OCI-LY7 (cell line): ENCODE measurements around the gene TDRD7. TPM values are rescaled to one million over a fixed set of nuclear protein-coding genes. Genes with fewer than 3 reads are reported as not detected.

Experiments
- BruUV-seq: library from RNA; stranded (reverse); fragments of 400-500 nt; replicated peaks from 2 replicates; lab custom pipeline; 2021; lab: Mats Ljungman, UMichigan
- CTCF ChIA-PET: fragments of 300-600 bp; sonication (Branson Sonifier 250); formaldehyde crosslinking; loops from one replicate; lab custom pipeline; 2022; ENCODE audit warnings: antibody characterized with exemption; ENCODE audit not compliant: unreplicated experiment; lab: Charles Lee
- POLR2A ChIA-PET: fragments of 300-600 bp; sonication (Branson Sonifier 250); formaldehyde crosslinking; loops from one replicate; lab custom pipeline; 2022; ENCODE audit warnings: antibody characterized with exemption; lab: Charles Lee
- DNase-seq: peaks from one replicate; pipeline ENCODE4 v3.0.0-alpha.2; 2015; ENCODE audit warnings: low spot score
- H2AFZ ChIP-seq: fragments of 200-600 bp; sonication (generic), shearing (Covaris generic); 2 replicates; pipeline ENCODE4 v1.6.1; 2014; ENCODE audit warnings: mild to moderate bottlenecking, antibody characterized with exemption, low read length, moderate library complexity
- H3K27ac ChIP-seq: fragments of 200-600 bp; sonication (generic); 2 replicates; pipeline ENCODE4 v1.5.1; 2014; ENCODE audit warnings: mixed run types, low read depth, mild to moderate bottlenecking, moderate library complexity, low read length, inconsistent platforms; ENCODE audit not compliant: poor library complexity, severe bottlenecking
- H3K36me3 ChIP-seq: fragments of 200-600 bp; sonication (generic); 2 replicates; pipeline ENCODE4 v1.6.1; 2014; ENCODE audit warnings: mild to moderate bottlenecking, antibody characterized with exemption, low read length, moderate library complexity, mixed read lengths; ENCODE audit not compliant: insufficient read depth
- H3K4me1 ChIP-seq: fragments of 200-600 bp; sonication (generic); 2 replicates; pipeline ENCODE4 v1.5.1; 2014; ENCODE audit warnings: mild to moderate bottlenecking, low read length; ENCODE audit not compliant: insufficient read depth, poor library complexity, severe bottlenecking
- H3K4me2 ChIP-seq: fragments of 200-600 bp; sonication (generic); 2 replicates; pipeline ENCODE4 v1.6.1; 2014; ENCODE audit warnings: mild to moderate bottlenecking, low read length
- H3K4me3 ChIP-seq: fragments of 200-600 bp; sonication (generic); 2 replicates; pipeline ENCODE4 v1.5.1; 2014; ENCODE audit warnings: mild to moderate bottlenecking, low read depth, low read length; ENCODE audit not compliant: poor library complexity, severe bottlenecking
- H3K79me2 ChIP-seq: fragments of 200-600 bp; sonication (generic); 2 replicates; pipeline ENCODE4 v1.6.1; 2016; ENCODE audit warnings: low read depth, mild to moderate bottlenecking, low read length, moderate library complexity, mixed read lengths; ENCODE audit not compliant: insufficient read depth
- H3K9me2 ChIP-seq: fragments of 200-600 bp; sonication (generic); 2 replicates; pipeline ENCODE4 v1.6.1; 2016; ENCODE audit warnings: mild to moderate bottlenecking, low read length, mixed read lengths; ENCODE audit not compliant: insufficient read depth
- H3K9me3 ChIP-seq: fragments of 200-600 bp; sonication (generic); 2 replicates; pipeline ENCODE4 v1.6.1; 2014; ENCODE audit warnings: mild to moderate bottlenecking, mixed run types, low read length, mixed read lengths
- H4K20me1 ChIP-seq: fragments of 200-600 bp; sonication (generic); 2 replicates; pipeline ENCODE4 v1.6.1; 2014; ENCODE audit warnings: mild to moderate bottlenecking, antibody characterized with exemption, low read length, moderate library complexity, mixed read lengths; ENCODE audit not compliant: insufficient read depth
- EZH2phosphoT487 ChIP-seq: fragments of 200-600 bp; sonication (generic); IDR thresholded peaks from 2 replicates; pipeline ENCODE4 v1.6.1; 2018; ENCODE audit warnings: low read depth, borderline replicate concordance, mild to moderate bottlenecking, mixed run types, antibody characterized with exemption, low read length, moderate library complexity, mixed read lengths
- intact Hi-C: fragments of 100-400 bp; cut with micrococcal nuclease; formaldehyde crosslinking; loops from one replicate; pipeline ENCODE4 v1.10.0; 2022; ENCODE audit not compliant: unreplicated experiment
- total RNA-seq, 2 experiments: library from RNA; depleted of rRNA in 1 of 2; stranded (reverse); fragments of >200 nt in 1 of 2; shearing (Covaris generic) in 1 of 2; gene quantifications; 2 replicates each; pipeline ENCODE4 v1.2.3, GENCODE V29; 2014 to 2022
- TF ChIP-seq, protein P1 (sequence below): fragments of 200-600 bp; sonication (generic); conservative IDR thresholded peaks from 2 replicates; pipeline ENCODE4 v1.5.1; 2014; ENCODE audit warnings: mild to moderate bottlenecking, antibody characterized with exemption, low read length, moderate library complexity, mixed read lengths

Gene TDRD7
- total RNA-seq, 2 experiments from 2014 or later, result 4.0 to 6.1 TPM

DNA sequence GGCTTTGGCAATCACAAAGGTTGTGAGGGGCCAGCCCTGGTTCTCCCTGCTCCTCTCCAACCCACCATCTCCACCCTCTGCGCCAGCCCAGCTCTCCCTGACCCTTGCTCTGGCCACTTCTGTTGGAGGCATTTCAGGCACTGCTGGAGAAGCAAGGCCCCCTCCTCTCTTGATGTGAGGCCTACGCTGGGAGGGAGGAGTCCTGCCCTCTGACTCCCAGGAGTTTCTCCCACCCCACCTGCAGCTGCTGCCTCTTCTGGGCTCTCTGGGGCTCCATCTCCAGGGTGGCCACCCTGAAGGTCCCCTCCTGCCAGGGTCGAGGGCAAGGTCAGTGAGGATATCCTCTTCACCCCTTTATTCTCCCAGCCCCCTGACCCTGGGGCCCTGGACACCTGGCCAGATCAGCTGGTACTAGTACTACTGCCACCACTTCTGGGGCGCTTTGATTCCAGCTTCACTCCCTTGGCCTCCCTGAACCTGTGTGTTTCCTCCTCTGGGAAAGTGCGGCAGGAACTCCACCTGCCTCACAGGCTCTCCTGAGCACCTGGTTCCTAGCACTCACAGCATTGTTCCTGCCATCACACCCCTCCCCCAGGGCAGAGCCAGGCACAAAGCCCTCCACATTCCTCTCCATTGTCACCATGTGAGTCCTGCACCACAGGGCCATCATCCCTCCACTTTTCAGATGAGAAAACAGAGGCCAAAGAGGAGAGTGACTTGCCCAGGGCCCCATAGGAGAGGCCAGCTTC is 23.8 kb upstream of the TDRD7 start:
- Histone ChIP-seq H3K4me3 (no peak overlapping the region), H2AFZ (no peak overlapping the region), H3K36me3 (no peaks in the 10 kb centered on the region), H3K27ac (no peak overlapping the region), H3K4me1 (no peaks in the 10 kb centered on the region), H4K20me1 (no peaks in the 10 kb centered on the region), H3K9me2 (no peaks in the 10 kb centered on the region), H3K9me3 (no peaks in the 10 kb centered on the region), H3K4me2 (no peak overlapping the region), H3K79me2 (no peaks in the 10 kb centered on the region)
- TF ChIP-seq EZH2phosphoT487, result no peak
- TF ChIP-seq, protein P1, sequence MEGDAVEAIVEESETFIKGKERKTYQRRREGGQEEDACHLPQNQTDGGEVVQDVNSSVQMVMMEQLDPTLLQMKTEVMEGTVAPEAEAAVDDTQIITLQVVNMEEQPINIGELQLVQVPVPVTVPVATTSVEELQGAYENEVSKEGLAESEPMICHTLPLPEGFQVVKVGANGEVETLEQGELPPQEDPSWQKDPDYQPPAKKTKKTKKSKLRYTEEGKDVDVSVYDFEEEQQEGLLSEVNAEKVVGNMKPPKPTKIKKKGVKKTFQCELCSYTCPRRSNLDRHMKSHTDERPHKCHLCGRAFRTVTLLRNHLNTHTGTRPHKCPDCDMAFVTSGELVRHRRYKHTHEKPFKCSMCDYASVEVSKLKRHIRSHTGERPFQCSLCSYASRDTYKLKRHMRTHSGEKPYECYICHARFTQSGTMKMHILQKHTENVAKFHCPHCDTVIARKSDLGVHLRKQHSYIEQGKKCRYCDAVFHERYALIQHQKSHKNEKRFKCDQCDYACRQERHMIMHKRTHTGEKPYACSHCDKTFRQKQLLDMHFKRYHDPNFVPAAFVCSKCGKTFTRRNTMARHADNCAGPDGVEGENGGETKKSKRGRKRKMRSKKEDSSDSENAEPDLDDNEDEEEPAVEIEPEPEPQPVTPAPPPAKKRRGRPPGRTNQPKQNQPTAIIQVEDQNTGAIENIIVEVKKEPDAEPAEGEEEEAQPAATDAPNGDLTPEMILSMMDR, result no peak
- CTCF ChIA-PET, result no interaction called here
- no peak for DNase-seq
- no TSS peak for BruUV-seq
- intact Hi-C loops, result loop anchor here (1.0 to 2.0 kb wide), 3 partner anchors 210 to 531 kb away; no protein-coding TSS in a partner anchor
- POLR2A ChIA-PET, result no interaction called here

DNA sequence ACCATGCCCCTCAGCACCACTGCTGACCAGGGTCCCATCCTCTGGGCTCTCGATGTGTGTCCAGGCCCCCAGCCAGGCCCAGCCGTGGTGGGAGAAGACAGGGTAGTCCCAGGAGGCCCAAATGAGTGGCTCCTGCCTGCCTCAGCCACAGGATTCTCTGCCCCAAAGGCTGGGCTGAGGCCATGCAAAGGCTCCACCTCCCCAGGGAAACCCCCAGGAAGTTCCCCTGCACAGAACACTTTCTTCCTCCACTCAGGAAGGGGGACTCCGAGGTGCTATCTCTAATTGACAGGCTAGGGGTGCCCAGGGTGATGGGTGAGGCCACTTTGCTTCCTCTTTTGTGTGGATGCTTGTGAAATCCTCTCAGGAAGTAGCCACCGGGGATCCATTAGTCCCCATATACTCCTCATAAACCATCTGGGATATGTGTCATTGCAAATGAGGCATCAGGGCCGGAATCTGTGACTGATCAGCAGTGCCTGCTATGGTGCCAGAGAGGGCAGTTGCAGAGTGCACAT is 23.1 kb upstream of the TDRD7 start:
- Histone ChIP-seq H2AFZ (no peak overlapping the region), H3K4me3 (no peak overlapping the region), H3K27ac (no peak overlapping the region), H3K79me2 (no peaks in the 10 kb centered on the region), H3K9me2 (no peaks in the 10 kb centered on the region), H4K20me1 (no peaks in the 10 kb centered on the region), H3K4me1 (no peaks in the 10 kb centered on the region), H3K9me3 (no peaks in the 10 kb centered on the region), H3K36me3 (no peaks in the 10 kb centered on the region), H3K4me2 (no peak overlapping the region)
- POLR2A ChIA-PET, result no interaction called here
- no peak for DNase-seq
- CTCF ChIA-PET, result no interaction called here
- intact Hi-C loops, result no loop called here
- no TSS peak for BruUV-seq
- no peak for TF ChIP-seq EZH2phosphoT487
- TF ChIP-seq, protein P1, result no peak

DNA sequence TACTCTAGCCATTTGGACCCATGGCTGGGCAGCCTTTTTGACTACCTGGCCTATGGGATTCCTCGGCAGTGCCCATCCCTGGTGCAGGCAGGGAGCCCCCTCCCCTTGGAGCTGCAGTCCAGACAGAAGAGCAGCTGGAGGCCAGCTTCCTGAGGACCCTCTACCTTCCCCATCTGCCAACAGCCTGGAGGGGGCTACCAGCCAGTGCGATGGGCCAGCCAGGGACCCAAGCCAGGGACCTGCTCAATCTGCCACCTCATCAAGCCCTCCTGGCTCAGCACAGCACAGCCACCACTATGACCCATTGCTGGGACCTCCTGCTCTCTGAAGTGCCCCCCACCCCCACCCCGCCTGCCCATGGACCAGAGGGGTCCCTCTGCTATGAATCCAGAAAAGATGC is 22.6 kb upstream of the TDRD7 start:
- H3K4me1 ChIP-seq, result no peaks in the 10 kb centered on the region
- no peak for DNase-seq
- CTCF ChIA-PET, result no interaction called here
- H4K20me1 ChIP-seq, result no peaks in the 10 kb centered on the region
- H3K9me3 ChIP-seq, result no peaks in the 10 kb centered on the region
- H3K4me2 ChIP-seq, result no peak overlapping the region
- POLR2A ChIA-PET, result no interaction called here
- H3K79me2 ChIP-seq, result no peaks in the 10 kb centered on the region
- H3K9me2 ChIP-seq, result no peaks in the 10 kb centered on the region
- no peak overlapping the region for H2AFZ ChIP-seq
- intact Hi-C loops, result no loop called here
- H3K4me3 ChIP-seq, result no peak overlapping the region
- no peaks in the 10 kb centered on the region for H3K36me3 ChIP-seq
- no TSS peak for BruUV-seq
- no peak for TF ChIP-seq EZH2phosphoT487
- TF ChIP-seq, protein P1, result no peak
- no peak overlapping the region for H3K27ac ChIP-seq
